H9 (cell line): ENCODE data around the gene MORC1. TPM values are rescaled to one million over a fixed set of nuclear protein-coding genes. Genes with fewer than 3 reads are reported as not detected.

Source experiments
- DNase-seq: peaks from one replicate; pipeline ENCODE4 v3.0.0-alpha.2; 2017
- H2AFZ ChIP-seq: one replicate; pipeline ENCODE4 v1.6.1; 2013; ENCODE audit warnings: mild to moderate bottlenecking, low read length, control low read depth, moderate library complexity
- H2AK5ac ChIP-seq: 2 replicates; pipeline ENCODE4 v1.6.1; 2013; ENCODE audit warnings: low read length, control low read depth, mixed read lengths; ENCODE audit not compliant: insufficient read length
- H2BK120ac ChIP-seq: one replicate; pipeline ENCODE4 v1.6.1; 2013; ENCODE audit warnings: low read depth, mild to moderate bottlenecking, low read length, control low read depth, inconsistent platforms; ENCODE audit not compliant: poor library complexity, severe bottlenecking
- H2BK12ac ChIP-seq: 2 replicates; pipeline ENCODE4 v1.6.1; 2013; ENCODE audit warnings: low read length, control low read depth, mixed read lengths, low read depth; ENCODE audit not compliant: insufficient read length
- H2BK15ac ChIP-seq: 2 replicates; pipeline ENCODE4 v1.6.1; 2013; ENCODE audit warnings: low read depth, low read length, control low read depth
- H2BK20ac ChIP-seq: one replicate; pipeline ENCODE4 v1.6.1; 2013; ENCODE audit warnings: low read depth, mild to moderate bottlenecking, low read length, control low read depth, inconsistent platforms; ENCODE audit not compliant: poor library complexity, severe bottlenecking
- H2BK5ac ChIP-seq: 2 replicates; pipeline ENCODE4 v1.6.1; 2013; ENCODE audit warnings: low read length, control low read depth, mixed read lengths; ENCODE audit not compliant: insufficient read length
- H3K14ac ChIP-seq: 2 replicates; pipeline ENCODE4 v1.6.1; 2013; ENCODE audit warnings: low read length, control low read depth; ENCODE audit not compliant: insufficient read depth
- H3K18ac ChIP-seq: 2 replicates; pipeline ENCODE4 v1.6.1; 2013; ENCODE audit warnings: low read depth, mild to moderate bottlenecking, mixed read lengths, low read length, control low read depth; ENCODE audit not compliant: insufficient read length
- H3K23ac ChIP-seq: 2 replicates; pipeline ENCODE4 v1.6.1; 2013; ENCODE audit warnings: low read length, control low read depth, mixed read lengths, low read depth; ENCODE audit not compliant: insufficient read length
- H3K23me2 ChIP-seq: 2 replicates; pipeline ENCODE4 v1.6.1; 2013; ENCODE audit warnings: low read depth, mild to moderate bottlenecking, mixed read lengths, low read length, control low read depth; ENCODE audit not compliant: insufficient read length, poor library complexity, severe bottlenecking
- H3K27ac ChIP-seq: 2 replicates; pipeline ENCODE4 v1.5.1; 2013; ENCODE audit warnings: low read length, control low read depth, mixed read lengths, low read depth; ENCODE audit not compliant: insufficient read length
- H3K27me3 ChIP-seq: 2 replicates; pipeline ENCODE4 v1.6.1; 2013; ENCODE audit warnings: low read length, control low read depth, inconsistent platforms; ENCODE audit not compliant: insufficient read depth
- H3K4ac ChIP-seq: 2 replicates; pipeline ENCODE4 v1.6.1; 2013; ENCODE audit warnings: low read depth, mild to moderate bottlenecking, control low read depth, inconsistent platforms, low read length, moderate library complexity
- H3K4me1 ChIP-seq: 2 replicates; pipeline ENCODE4 v1.6.1; 2013; ENCODE audit warnings: low read length, control low read depth, inconsistent platforms; ENCODE audit not compliant: insufficient read depth
- H3K4me2 ChIP-seq: 2 replicates; pipeline ENCODE4 v1.6.1; 2013; ENCODE audit warnings: low read length, control low read depth, mixed read lengths; ENCODE audit not compliant: insufficient read length, insufficient read depth
- H3K56ac ChIP-seq: 2 replicates; pipeline ENCODE4 v1.6.1; 2013; ENCODE audit warnings: low read depth, mild to moderate bottlenecking, mixed read lengths, low read length, control low read depth; ENCODE audit not compliant: insufficient read length
- H3K79me1 ChIP-seq: 2 replicates; pipeline ENCODE4 v1.6.1; 2013; ENCODE audit warnings: low read depth, mild to moderate bottlenecking, moderate library complexity, low read length, control low read depth, inconsistent platforms; ENCODE audit not compliant: insufficient read depth, poor library complexity, severe bottlenecking
- H3K79me2 ChIP-seq: 2 replicates; pipeline ENCODE4 v1.6.1; 2013; ENCODE audit warnings: low read length, control low read depth, inconsistent platforms; ENCODE audit not compliant: insufficient read depth
- H3K9ac ChIP-seq: 2 replicates; pipeline ENCODE4 v1.6.1; 2013; ENCODE audit warnings: low read length, control low read depth, mixed read lengths; ENCODE audit not compliant: insufficient read length; ENCODE audit errors: extremely low read depth
- H3K9me3 ChIP-seq: one replicate; pipeline ENCODE4 v1.6.1; 2013; ENCODE audit warnings: low read depth, low read length, inconsistent platforms; ENCODE audit not compliant: control insufficient read depth
- H3T11ph ChIP-seq: one replicate; pipeline ENCODE4 v1.6.1; 2013; ENCODE audit warnings: mild to moderate bottlenecking, low read length, control low read depth, inconsistent platforms
- H4K20me1 ChIP-seq: one replicate; pipeline ENCODE4 v1.6.1; 2013; ENCODE audit not compliant: control insufficient read depth, insufficient read length, insufficient read depth
- H4K5ac ChIP-seq: 2 replicates; pipeline ENCODE4 v1.6.1; 2013; ENCODE audit warnings: low read depth, mild to moderate bottlenecking, mixed read lengths, low read length, control low read depth; ENCODE audit not compliant: insufficient read length
- H4K8ac ChIP-seq: replicated peaks from 2 replicates; pipeline ENCODE4 v1.6.1; 2013; ENCODE audit warnings: low read length, control low read depth, mixed read lengths, low read depth; ENCODE audit not compliant: insufficient read length
- H4K91ac ChIP-seq: 2 replicates; pipeline ENCODE4 v1.6.1; 2013; ENCODE audit warnings: low read depth, mild to moderate bottlenecking, moderate library complexity, mixed read lengths, low read length, control low read depth; ENCODE audit not compliant: insufficient read length
- H3K27ac Mint-ChIP-seq, 3 experiments: 2 replicates in 2 of 3; 3 replicates in 1 of 3; pipeline ENCODE4 v1.8.0; 2020 to 2021; ENCODE audit warnings: mixed read lengths in 3 of 3, mild to moderate bottlenecking in 1 of 3, moderate library complexity in 1 of 3
- H3K27me3 Mint-ChIP-seq: 2 replicates; pipeline ENCODE4 v1.8.0; 2021; ENCODE audit warnings: low read depth, mild to moderate bottlenecking, moderate library complexity, mixed read lengths
- H3K36me3 Mint-ChIP-seq, 3 experiments: 2 replicates in 2 of 3; 3 replicates in 1 of 3; pipeline ENCODE4 v1.8.0; 2020 to 2021; ENCODE audit warnings: low read depth in 3 of 3, mixed read lengths in 3 of 3; ENCODE audit not compliant: insufficient read depth in 1 of 3
- H3K4me1 Mint-ChIP-seq, 2 experiments: 2 replicates each; pipeline ENCODE4 v1.8.0; 2020; ENCODE audit warnings: mixed read lengths in 2 of 2
- H3K4me3 Mint-ChIP-seq, 2 experiments: 2 replicates in 1 of 2; 3 replicates in 1 of 2; pipeline ENCODE4 v1.8.0; 2020 to 2021; ENCODE audit warnings: mild to moderate bottlenecking in 2 of 2, mixed read lengths in 2 of 2, moderate library complexity in 1 of 2
- H3K9me3 Mint-ChIP-seq, 2 experiments: 2 replicates in 1 of 2; 3 replicates in 1 of 2; pipeline ENCODE4 v1.8.0; 2020; ENCODE audit warnings: mild to moderate bottlenecking in 2 of 2, mixed read lengths in 2 of 2, moderate library complexity in 1 of 2
- total RNA-seq: library from RNA; stranded (reverse); gene quantifications from 2 replicates; pipeline ENCODE4 v1.2.1, GENCODE V29; 2021
- TF ChIP-seq, protein P1 (sequence below): fragments of 200-600 bp; sonication (generic); conservative IDR thresholded peaks from 3 replicates; pipeline ENCODE4 v1.8.0; 2021; ENCODE audit warnings: antibody characterized with exemption, mild to moderate bottlenecking

The MORC1 gene
- total RNA-seq, 1 experiment from 2014 or later, result not detected

DNA sequence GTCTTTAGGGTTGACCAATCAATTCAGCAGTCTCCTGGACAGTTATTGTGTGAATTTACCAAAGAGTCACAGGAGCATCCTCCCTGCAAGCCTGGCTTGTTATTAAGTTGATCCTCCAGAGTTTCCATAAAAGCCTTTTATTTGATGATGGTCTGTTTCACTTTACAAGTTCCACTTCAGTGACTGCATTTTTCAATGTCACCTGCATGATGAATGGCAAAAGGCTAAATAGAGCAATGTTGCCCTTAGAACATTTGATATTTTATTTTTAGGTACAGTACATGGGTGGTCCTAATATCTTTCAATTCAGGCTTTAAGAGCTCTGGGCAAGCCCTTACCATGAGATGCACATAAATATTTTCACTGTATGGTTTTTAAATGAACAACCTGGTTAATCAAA lies 186.9 kb downstream of the MORC1 start:
- Histone ChIP-seq H2BK20ac (no peak overlapping the region), H2AFZ (no peak overlapping the region), H3K27me3 (no peaks in the 10 kb centered on the region), H3K14ac (no peak overlapping the region), H3K9me3 (no peaks in the 10 kb centered on the region), H3K79me2 (no peaks in the 10 kb centered on the region), H3K23ac (no peak overlapping the region), H4K5ac (no peak overlapping the region), H3T11ph (no peak overlapping the region), H3K4me2 (no peak overlapping the region), H2BK120ac (no peak overlapping the region), H4K91ac (no peak overlapping the region), H4K20me1 (no peaks in the 10 kb centered on the region), H3K4me1 (no peaks in the 10 kb centered on the region), H3K56ac (no peak overlapping the region), H2AK5ac (no peak overlapping the region), H2BK5ac (no peak overlapping the region), H3K4ac (no peak overlapping the region), H3K79me1 (no peaks in the 10 kb centered on the region), H2BK15ac (no peak overlapping the region), H4K8ac (no peak overlapping the region), H3K18ac (no peak overlapping the region), H2BK12ac (no peak overlapping the region), H3K23me2 (no peaks in the 10 kb centered on the region), H3K27ac (no peak overlapping the region), H3K9ac (no peak overlapping the region)
- no peak overlapping the region for H3K4me3 Mint-ChIP-seq
- H3K27me3 Mint-ChIP-seq, result no peaks in the 10 kb centered on the region
- H3K36me3 Mint-ChIP-seq, result no peaks in the 10 kb centered on the region
- peaks cover 3 to 9% of the 10 kb centered on the region in 2 experiments; a peak in 3 of 5 replicates for H3K9me3 Mint-ChIP-seq
- DNase-seq, result no peak
- peaks cover 3 to 12% of the 10 kb centered on the region in 2 experiments; a peak in 3 of 4 replicates for H3K4me1 Mint-ChIP-seq
- no peak overlapping the region for H3K27ac Mint-ChIP-seq
- TF ChIP-seq, protein P1, sequence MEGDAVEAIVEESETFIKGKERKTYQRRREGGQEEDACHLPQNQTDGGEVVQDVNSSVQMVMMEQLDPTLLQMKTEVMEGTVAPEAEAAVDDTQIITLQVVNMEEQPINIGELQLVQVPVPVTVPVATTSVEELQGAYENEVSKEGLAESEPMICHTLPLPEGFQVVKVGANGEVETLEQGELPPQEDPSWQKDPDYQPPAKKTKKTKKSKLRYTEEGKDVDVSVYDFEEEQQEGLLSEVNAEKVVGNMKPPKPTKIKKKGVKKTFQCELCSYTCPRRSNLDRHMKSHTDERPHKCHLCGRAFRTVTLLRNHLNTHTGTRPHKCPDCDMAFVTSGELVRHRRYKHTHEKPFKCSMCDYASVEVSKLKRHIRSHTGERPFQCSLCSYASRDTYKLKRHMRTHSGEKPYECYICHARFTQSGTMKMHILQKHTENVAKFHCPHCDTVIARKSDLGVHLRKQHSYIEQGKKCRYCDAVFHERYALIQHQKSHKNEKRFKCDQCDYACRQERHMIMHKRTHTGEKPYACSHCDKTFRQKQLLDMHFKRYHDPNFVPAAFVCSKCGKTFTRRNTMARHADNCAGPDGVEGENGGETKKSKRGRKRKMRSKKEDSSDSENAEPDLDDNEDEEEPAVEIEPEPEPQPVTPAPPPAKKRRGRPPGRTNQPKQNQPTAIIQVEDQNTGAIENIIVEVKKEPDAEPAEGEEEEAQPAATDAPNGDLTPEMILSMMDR, result no peak
